Skeletal muscle tissue (tissue), 4 donors: ENCODE measurements around the gene TMEM40. TPM values are rescaled to one million over a fixed set of nuclear protein-coding genes. Genes with fewer than 3 reads are reported as not detected.

Experiments used
- H3K27ac ChIP-seq: one replicate; pipeline ENCODE4 v1.7.0; 2013; ENCODE audit warnings: mild to moderate bottlenecking, low read depth, low read length, inconsistent platforms
- H3K27me3 ChIP-seq, 3 donors: one replicate each; pipeline ENCODE4 v1.7.0; 2013; ENCODE audit warnings: low read length in 3 of 3; ENCODE audit not compliant: control insufficient read depth in 3 of 3, insufficient read depth in 3 of 3
- H3K36me3 ChIP-seq, 3 donors: one replicate each; pipeline ENCODE4 v1.7.0; 2013; ENCODE audit warnings: low read length in 3 of 3; ENCODE audit not compliant: control insufficient read depth in 3 of 3, insufficient read depth in 3 of 3
- H3K4me1 ChIP-seq, 3 donors: one replicate each; pipeline ENCODE4 v1.7.0; 2013; ENCODE audit warnings: low read length in 3 of 3, mild to moderate bottlenecking in 3 of 3; ENCODE audit not compliant: control insufficient read depth in 3 of 3, insufficient read depth in 3 of 3
- H3K4me3 ChIP-seq, 3 donors: one replicate each; pipeline ENCODE4 v1.7.0; 2013; ENCODE audit warnings: low read length in 3 of 3
- H3K9ac ChIP-seq, 3 donors: one replicate each; pipeline ENCODE4 v1.7.0; 2013; ENCODE audit warnings: low read length in 3 of 3, mild to moderate bottlenecking in 3 of 3, moderate library complexity in 2 of 3, low read depth in 1 of 3
- H3K9me3 ChIP-seq, 3 donors: one replicate each; pipeline ENCODE4 v1.7.0; 2013; ENCODE audit warnings: low read length in 3 of 3; ENCODE audit not compliant: control insufficient read depth in 3 of 3
- total RNA-seq: library from RNA; depleted of rRNA; stranded (reverse); fragments of >200 nt; gene quantifications from one replicate; pipeline ENCODE4 v1.2.3, GENCODE V29; 2014
- donor health status: Osteomylitis.

The TMEM40 gene
- total RNA-seq, 1 donor from 2014 or later: under 0.01 TPM

GRCh38 chr3:12752809-12753208 lies 6.2 kb downstream of the TMEM40 start:
- Histone ChIP-seq H3K36me3 (no peaks in the 10 kb centered on the region), H3K4me1 (peaks cover 7 to 27% (median 20%) of the 10 kb centered on the region in 3 donors), H3K9me3 (no peaks in the 10 kb centered on the region), H3K4me3 (no peak overlapping the region), H3K27ac (peak overlapping the region; percentile 89), H3K9ac (no peak overlapping the region), H3K27me3 (no peaks in the 10 kb centered on the region)

GRCh38 chr3:12752102-12752501 lies 7.0 kb downstream of the TMEM40 start:
- Histone ChIP-seq H3K9ac (peak overlapping the region in 2 of 3 donors; percentile 12 to 21), H3K9me3 (no peaks in the 10 kb centered on the region), H3K27ac (peak overlapping the region; percentile 89), H3K27me3 (no peaks in the 10 kb centered on the region), H3K4me3 (no peak overlapping the region), H3K4me1 (peaks cover 7 to 27% (median 20%) of the 10 kb centered on the region in 3 donors), H3K36me3 (no peaks in the 10 kb centered on the region)

- H3K27me3 ChIP-seq: no peaks in the 10 kb centered on the region
- peak overlapping the region in 1 of 3 donors; percentile 12 for H3K9ac ChIP-seq
- H3K27ac ChIP-seq: peak overlapping the region; percentile 89
- no peaks in the 10 kb centered on the region for H3K9me3 ChIP-seq
- H3K36me3 ChIP-seq: no peaks in the 10 kb centered on the region
- H3K4me3 ChIP-seq: no peak overlapping the region
- H3K4me1 ChIP-seq: peaks cover 7 to 27% (median 21%) of the 10 kb centered on the region in 3 donors
Measured at GRCh38 chr3:12751571-12751970, 7.5 kb downstream of the TMEM40 start.

- no peaks in the 10 kb centered on the region for H3K36me3 ChIP-seq
- H3K9me3 ChIP-seq: no peaks in the 10 kb centered on the region
- H3K4me3 ChIP-seq: peak overlapping the region in 2 of 3 donors; percentile 26 to 45
- H3K4me1 ChIP-seq: peaks cover 7 to 27% (median 23%) of the 10 kb centered on the region in 3 donors
- H3K27me3 ChIP-seq: no peaks in the 10 kb centered on the region
- H3K9ac ChIP-seq: peak overlapping the region; percentile 3 to 68 (median 38)
- peak overlapping the region; percentile 89 for H3K27ac ChIP-seq
Measured at GRCh38 chr3:12750658-12751071, 8.4 kb downstream of the TMEM40 start.

GRCh38 chr3:12750223-12750622 lies 8.8 kb downstream of the TMEM40 start:
- peak overlapping the region in 1 of 3 donors; percentile 29 for H3K4me3 ChIP-seq
- no peaks in the 10 kb centered on the region for H3K27me3 ChIP-seq
- no peaks in the 10 kb centered on the region for H3K9me3 ChIP-seq
- peak overlapping the region; percentile 3 to 68 (median 38) for H3K9ac ChIP-seq
- H3K27ac ChIP-seq: peak overlapping the region; percentile 89
- peaks cover 7 to 27% (median 23%) of the 10 kb centered on the region in 3 donors for H3K4me1 ChIP-seq
- no peaks in the 10 kb centered on the region for H3K36me3 ChIP-seq

- Histone ChIP-seq H3K36me3 (no peaks in the 10 kb centered on the region), H3K4me1 (peaks cover 7 to 27% (median 23%) of the 10 kb centered on the region in 3 donors), H3K27ac (no peak overlapping the region), H3K27me3 (no peaks in the 10 kb centered on the region), H3K4me3 (no peak overlapping the region), H3K9ac (no peak overlapping the region), H3K9me3 (no peaks in the 10 kb centered on the region)
Measured at GRCh38 chr3:12748477-12748876, 10.6 kb downstream of the TMEM40 start.

- H3K9me3 ChIP-seq: no peaks in the 10 kb centered on the region
- H3K27ac ChIP-seq: no peak overlapping the region
- no peaks in the 10 kb centered on the region for H3K36me3 ChIP-seq
- H3K27me3 ChIP-seq: no peaks in the 10 kb centered on the region
- H3K4me3 ChIP-seq: no peak overlapping the region
- H3K9ac ChIP-seq: peak overlapping the region in 1 of 3 donors; percentile 54
- H3K4me1 ChIP-seq: peaks cover 7 to 16% (median 14%) of the 10 kb centered on the region in 3 donors
Measured at GRCh38 chr3:12746419-12746818, 12.6 kb downstream of the TMEM40 start.

GRCh38 chr3:12744326-12744725 lies 14.7 kb downstream of the TMEM40 start:
- no peaks in the 10 kb centered on the region for H3K9me3 ChIP-seq
- no peak overlapping the region for H3K27ac ChIP-seq
- H3K27me3 ChIP-seq: no peaks in the 10 kb centered on the region
- H3K4me1 ChIP-seq: peaks cover 0 to 2% (median 0%) of the 10 kb centered on the region in 3 donors
- no peaks in the 10 kb centered on the region for H3K36me3 ChIP-seq
- H3K9ac ChIP-seq: no peak overlapping the region
- H3K4me3 ChIP-seq: no peak overlapping the region

GRCh38 chr3:12743583-12743982 lies 15.5 kb downstream of the TMEM40 start:
- Histone ChIP-seq H3K27me3 (no peaks in the 10 kb centered on the region), H3K9me3 (no peaks in the 10 kb centered on the region), H3K4me1 (peaks cover 0 to 2% (median 0%) of the 10 kb centered on the region in 3 donors), H3K36me3 (no peaks in the 10 kb centered on the region), H3K4me3 (no peak overlapping the region), H3K27ac (no peak overlapping the region), H3K9ac (no peak overlapping the region)

- H3K27ac ChIP-seq: no peak overlapping the region
- H3K27me3 ChIP-seq: no peaks in the 10 kb centered on the region
- H3K9me3 ChIP-seq: no peaks in the 10 kb centered on the region
- H3K9ac ChIP-seq: no peak overlapping the region
- no peaks in the 10 kb centered on the region for H3K36me3 ChIP-seq
- peaks cover 0 to 2% (median 0%) of the 10 kb centered on the region in 3 donors for H3K4me1 ChIP-seq
- H3K4me3 ChIP-seq: no peak overlapping the region
Measured at GRCh38 chr3:12742330-12743107, 16.5 kb downstream of the TMEM40 start.
